Vagina (tissue), 2 donors: ENCODE results near the gene CYBB.

Experiments
- POLR2AphosphoS5 ChIP-seq, 2 donors: sonication (generic); formaldehyde crosslinking; IDR thresholded peaks; one replicate each; pipeline ENCODE4 v1.9.0; 2017; ENCODE audit warnings: antibody characterized with exemption in 2 of 2, mild to moderate bottlenecking in 2 of 2, low read depth in 1 of 2; ENCODE audit not compliant: insufficient read depth in 1 of 2
- TF ChIP-seq, protein P1 (sequence below), 3 experiments: fragments of 450-650 bp in 2 of 3; fragments of 200-600 bp in 1 of 3; sonication (generic) in 1 of 3; IDR thresholded peaks; one replicate each; pipeline ENCODE4 v1.5.1; 2017 to 2019; ENCODE audit warnings: antibody characterized with exemption in 3 of 3, mild to moderate bottlenecking in 2 of 3, moderate library complexity in 2 of 3

GRCh38 chrX:37860721-37861120 is 80.9 kb downstream of the CYBB start:
- TF ChIP-seq, protein P1, sequence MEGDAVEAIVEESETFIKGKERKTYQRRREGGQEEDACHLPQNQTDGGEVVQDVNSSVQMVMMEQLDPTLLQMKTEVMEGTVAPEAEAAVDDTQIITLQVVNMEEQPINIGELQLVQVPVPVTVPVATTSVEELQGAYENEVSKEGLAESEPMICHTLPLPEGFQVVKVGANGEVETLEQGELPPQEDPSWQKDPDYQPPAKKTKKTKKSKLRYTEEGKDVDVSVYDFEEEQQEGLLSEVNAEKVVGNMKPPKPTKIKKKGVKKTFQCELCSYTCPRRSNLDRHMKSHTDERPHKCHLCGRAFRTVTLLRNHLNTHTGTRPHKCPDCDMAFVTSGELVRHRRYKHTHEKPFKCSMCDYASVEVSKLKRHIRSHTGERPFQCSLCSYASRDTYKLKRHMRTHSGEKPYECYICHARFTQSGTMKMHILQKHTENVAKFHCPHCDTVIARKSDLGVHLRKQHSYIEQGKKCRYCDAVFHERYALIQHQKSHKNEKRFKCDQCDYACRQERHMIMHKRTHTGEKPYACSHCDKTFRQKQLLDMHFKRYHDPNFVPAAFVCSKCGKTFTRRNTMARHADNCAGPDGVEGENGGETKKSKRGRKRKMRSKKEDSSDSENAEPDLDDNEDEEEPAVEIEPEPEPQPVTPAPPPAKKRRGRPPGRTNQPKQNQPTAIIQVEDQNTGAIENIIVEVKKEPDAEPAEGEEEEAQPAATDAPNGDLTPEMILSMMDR (IDR thresholded peaks at IDR 0.05), result no peak
- TF ChIP-seq POLR2AphosphoS5 (IDR thresholded peaks at IDR 0.05; ENCODE audit: insufficient read depth in 1 of 2, low read depth in 1 of 2), result no peak
